Pancreas (tissue), 10 donors: ENCODE measurements around the gene NBPF3. TPM values are rescaled to one million over a fixed set of nuclear protein-coding genes. Genes with fewer than 3 reads are reported as not detected.

Experiments used
- ATAC-seq, 4 donors: fragments of 200-7000 bp; cut with Tn5 transposase; one replicate each; pipeline versions ENCODE4 v1.8.0 to v1.9.1; 2020; ENCODE audit warnings: mild to moderate bottlenecking in 4 of 4, moderate library complexity in 4 of 4
- DNase-seq, 6 donors: peaks; one replicate each; pipeline ENCODE4 v3.0.0-alpha.2; 2020
- FAIRE-seq: peaks from 2 replicates; lab custom pipeline; 2012; peaks lifted over from hg19 to GRCh38; lab: Jason Lieb, UNC
- H3K27ac ChIP-seq, 4 donors: fragments of 200-600 bp; sonication (generic); 1 replicate in 3 of 4; 2 replicates in 1 of 4; pipeline versions ENCODE4 v1.5.0 to v1.8.0; 2020
- H3K27me3 ChIP-seq, 4 donors: fragments of 200-600 bp; one replicate each; pipeline ENCODE4 v1.8.0; 2021
- H3K36me3 ChIP-seq, 3 donors: fragments of 200-600 bp; sonication (generic) in 1 of 3; one replicate each; pipeline versions ENCODE4 v1.5.0 to v1.8.0; 2020 to 2021
- H3K4me1 ChIP-seq, 3 donors: fragments of 200-600 bp; one replicate each; pipeline ENCODE4 v1.8.0; 2021
- H3K4me3 ChIP-seq, 4 donors: fragments of 200-600 bp; sonication (generic) in 2 of 4; one replicate each; pipeline versions ENCODE4 v1.5.0 to v1.8.0; 2020 to 2021
- H3K9me3 ChIP-seq, 4 donors: fragments of 200-600 bp; one replicate each; pipeline ENCODE4 v1.8.0; 2021
- WGBS, 2 donors: extraction: QIAGEN DNeasy Blood & Tissue Kit; methylation state at CpG; one replicate each; pipeline ENCODE4 v1.1.7; 2013; 5-methylcytosine and 5-hydroxymethylcytosine counted together
- intact Hi-C, 3 donors: fragments of 100-400 bp; cut with DNase I; formaldehyde crosslinking; loops; one replicate each; pipeline versions ENCODE4 v1.11.1 to v1.14.2; 2022
- polyA plus RNA-seq, 2 donors: library from polyadenylated mRNA; stranded (reverse); fragments of 200-250 nt; gene quantifications; one replicate each; pipeline ENCODE4 v1.2.3, GENCODE V29; 2013
- total RNA-seq, 6 donors: library from RNA; stranded (reverse); fragmentation: NEBNext Ultra II Directional in 4 of 6; extraction: Animal tissue kit (Norgen Biotek cat#: 25700) in 4 of 6; gene quantifications; one replicate each; pipeline versions ENCODE4 v1.2.1 to v1.2.4, GENCODE V29; 2021 to 2023
- TF ChIP-seq, protein P1 (sequence below), 4 donors: fragments of 200-600 bp; sonication (generic) in 3 of 4; IDR thresholded peaks; one replicate each; pipeline versions ENCODE4 v1.5.0 to v1.8.0; 2021; ENCODE audit warnings: antibody characterized with exemption in 4 of 4
- donor health status: healthy with polysubstance abuse.
- donor health status: DM: no; HTN: no; CAD: no; lungs with moderate emphysema.
- donor health status: DM: no; HTN: no; CAD: no.
- donor health status: control.
- donor health status: control.
- donor health status: Bipolar disorder and iron deficiency.
- donor health status: DM: yes; HTN: yes; CAD: no.
- donor health status: DM: no; HTN: no; CAD: no.
- donor health status: DM: no; HTN: no; CAD: no.
- donor health status: DM: yes; HTN: yes; CAD: no.

NBPF3 gene, protein sequence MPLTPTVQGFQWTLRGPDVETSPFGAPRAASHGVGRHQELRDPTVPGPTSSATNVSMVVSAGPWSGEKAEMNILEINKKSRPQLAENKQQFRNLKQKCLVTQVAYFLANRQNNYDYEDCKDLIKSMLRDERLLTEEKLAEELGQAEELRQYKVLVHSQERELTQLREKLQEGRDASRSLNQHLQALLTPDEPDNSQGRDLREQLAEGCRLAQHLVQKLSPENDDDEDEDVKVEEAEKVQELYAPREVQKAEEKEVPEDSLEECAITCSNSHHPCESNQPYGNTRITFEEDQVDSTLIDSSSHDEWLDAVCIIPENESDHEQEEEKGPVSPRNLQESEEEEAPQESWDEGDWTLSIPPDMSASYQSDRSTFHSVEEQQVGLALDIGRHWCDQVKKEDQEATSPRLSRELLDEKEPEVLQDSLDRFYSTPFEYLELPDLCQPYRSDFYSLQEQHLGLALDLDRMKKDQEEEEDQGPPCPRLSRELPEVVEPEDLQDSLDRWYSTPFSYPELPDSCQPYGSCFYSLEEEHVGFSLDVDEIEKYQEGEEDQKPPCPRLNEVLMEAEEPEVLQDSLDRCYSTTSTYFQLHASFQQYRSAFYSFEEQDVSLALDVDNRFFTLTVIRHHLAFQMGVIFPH
- total RNA-seq = 1 to 10 TPM; 3.3 to 8.6 (median 3.7) TPM
- 1 to 10 TPM; 1.1 to 3.5 TPM for polyA plus RNA-seq

DNA sequence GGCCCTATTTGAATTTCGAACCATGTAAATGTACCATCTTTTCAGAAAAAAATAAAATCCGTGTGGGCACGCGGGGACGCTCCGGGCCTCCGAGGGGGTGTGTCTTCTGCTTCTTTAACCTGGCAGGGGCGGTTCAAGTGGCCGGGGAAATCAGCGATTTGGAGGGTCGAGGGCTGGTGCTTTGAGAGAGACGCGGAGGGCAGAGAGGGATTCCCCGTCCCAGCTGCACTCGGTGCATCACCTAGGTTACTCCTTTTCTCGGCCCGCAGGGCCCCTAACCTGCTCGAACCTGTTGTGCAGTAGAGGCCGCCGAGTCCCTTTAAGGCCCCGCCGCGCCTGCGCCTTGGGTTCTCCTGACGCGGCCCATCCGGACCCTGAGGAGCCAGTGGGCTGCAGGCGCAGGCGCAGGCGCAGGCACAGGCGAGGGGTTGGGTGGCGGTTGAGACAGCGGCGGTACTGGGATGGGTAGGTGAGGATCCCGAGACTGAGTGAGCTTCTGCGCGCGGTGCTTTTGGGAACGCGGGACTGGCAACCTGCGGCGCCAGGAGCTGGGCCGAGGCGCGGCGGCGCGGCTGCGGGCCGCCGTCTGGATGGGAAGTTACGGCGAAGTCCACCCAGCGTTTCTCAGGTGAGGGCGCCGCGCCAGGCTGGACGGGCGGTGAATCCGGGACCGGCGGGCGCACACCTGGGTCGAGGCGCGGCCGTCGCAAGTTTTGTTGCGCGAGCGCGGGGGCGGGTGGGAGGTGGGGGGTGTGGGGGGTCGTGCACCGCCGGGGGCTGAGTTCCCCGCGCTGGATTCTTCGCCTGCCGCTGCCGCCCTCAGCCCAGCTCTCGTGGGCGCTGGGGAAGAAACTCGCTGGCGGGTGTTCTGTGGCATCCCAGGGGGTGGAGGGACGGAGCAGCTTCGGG, at the start of gene NBPF3:
Gene NBPF3, plus strand, starts transcription at position 417 of the 909 bp plus-strand sequence. CDS start 4,950 bp downstream, outside the sequence.
- TF ChIP-seq, protein P1, sequence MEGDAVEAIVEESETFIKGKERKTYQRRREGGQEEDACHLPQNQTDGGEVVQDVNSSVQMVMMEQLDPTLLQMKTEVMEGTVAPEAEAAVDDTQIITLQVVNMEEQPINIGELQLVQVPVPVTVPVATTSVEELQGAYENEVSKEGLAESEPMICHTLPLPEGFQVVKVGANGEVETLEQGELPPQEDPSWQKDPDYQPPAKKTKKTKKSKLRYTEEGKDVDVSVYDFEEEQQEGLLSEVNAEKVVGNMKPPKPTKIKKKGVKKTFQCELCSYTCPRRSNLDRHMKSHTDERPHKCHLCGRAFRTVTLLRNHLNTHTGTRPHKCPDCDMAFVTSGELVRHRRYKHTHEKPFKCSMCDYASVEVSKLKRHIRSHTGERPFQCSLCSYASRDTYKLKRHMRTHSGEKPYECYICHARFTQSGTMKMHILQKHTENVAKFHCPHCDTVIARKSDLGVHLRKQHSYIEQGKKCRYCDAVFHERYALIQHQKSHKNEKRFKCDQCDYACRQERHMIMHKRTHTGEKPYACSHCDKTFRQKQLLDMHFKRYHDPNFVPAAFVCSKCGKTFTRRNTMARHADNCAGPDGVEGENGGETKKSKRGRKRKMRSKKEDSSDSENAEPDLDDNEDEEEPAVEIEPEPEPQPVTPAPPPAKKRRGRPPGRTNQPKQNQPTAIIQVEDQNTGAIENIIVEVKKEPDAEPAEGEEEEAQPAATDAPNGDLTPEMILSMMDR (IDR thresholded peaks at IDR 0.05) = no peak
- FAIRE-seq (no peak), ATAC-seq (peak; percentile 95 to 98 (median 96)), DNase-seq (peak; percentile 85 to 97 (median 91))
- 0% methylated on average over 59 to 87 of the region's 87 CpGs for WGBS, 2 donors
- no peaks in the 10 kb centered on the region for H3K4me1 ChIP-seq
- H3K36me3 ChIP-seq = no peaks in the 10 kb centered on the region
- intact Hi-C loops = no loop called here
- no peaks in the 10 kb centered on the region for H3K27me3 ChIP-seq
- peak within 1 kb of the TSS; percentile 46 to 83 (median 67) for H3K4me3 ChIP-seq
- H3K9me3 ChIP-seq = no peaks in the 10 kb centered on the region
- H3K27ac ChIP-seq = peak within 1 kb of the TSS; percentile 35 to 80 (median 47)

DNA sequence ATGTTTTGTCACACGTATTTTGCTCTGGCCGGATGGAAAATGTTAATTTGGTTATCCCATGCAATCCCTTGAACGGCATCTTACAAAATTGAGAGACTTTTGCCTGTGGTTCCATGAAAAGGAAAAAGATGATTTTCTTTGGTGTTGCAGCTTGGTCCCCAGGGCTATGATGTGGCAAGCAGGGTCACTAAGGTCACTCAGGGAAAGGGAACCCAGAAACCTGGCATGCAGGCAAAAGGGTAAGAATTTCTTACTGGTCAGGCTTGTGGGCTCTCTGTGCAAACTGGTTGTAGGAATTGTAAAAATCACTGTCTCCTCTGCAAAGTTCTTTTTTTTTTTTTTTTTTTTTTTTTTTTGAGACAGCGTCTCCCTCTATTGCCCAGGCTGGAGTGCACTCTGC, 48.4 kb upstream of the NBPF3 start:
- intact Hi-C loops = no loop called here
- H3K4me3 ChIP-seq = no peak overlapping the region
- 86 to 96% methylated on average over 4 of the region's 4 CpGs for WGBS, 2 donors
- no peaks in the 10 kb centered on the region for H3K9me3 ChIP-seq
- ATAC-seq (no peak), DNase-seq (no peak), FAIRE-seq (no peak)
- H3K27ac ChIP-seq = no peak overlapping the region
- no peaks in the 10 kb centered on the region for H3K36me3 ChIP-seq
- no peaks in the 10 kb centered on the region for H3K4me1 ChIP-seq
- H3K27me3 ChIP-seq = no peaks in the 10 kb centered on the region
- TF ChIP-seq, protein P1 (IDR thresholded peaks at IDR 0.05) = no peak

DNA sequence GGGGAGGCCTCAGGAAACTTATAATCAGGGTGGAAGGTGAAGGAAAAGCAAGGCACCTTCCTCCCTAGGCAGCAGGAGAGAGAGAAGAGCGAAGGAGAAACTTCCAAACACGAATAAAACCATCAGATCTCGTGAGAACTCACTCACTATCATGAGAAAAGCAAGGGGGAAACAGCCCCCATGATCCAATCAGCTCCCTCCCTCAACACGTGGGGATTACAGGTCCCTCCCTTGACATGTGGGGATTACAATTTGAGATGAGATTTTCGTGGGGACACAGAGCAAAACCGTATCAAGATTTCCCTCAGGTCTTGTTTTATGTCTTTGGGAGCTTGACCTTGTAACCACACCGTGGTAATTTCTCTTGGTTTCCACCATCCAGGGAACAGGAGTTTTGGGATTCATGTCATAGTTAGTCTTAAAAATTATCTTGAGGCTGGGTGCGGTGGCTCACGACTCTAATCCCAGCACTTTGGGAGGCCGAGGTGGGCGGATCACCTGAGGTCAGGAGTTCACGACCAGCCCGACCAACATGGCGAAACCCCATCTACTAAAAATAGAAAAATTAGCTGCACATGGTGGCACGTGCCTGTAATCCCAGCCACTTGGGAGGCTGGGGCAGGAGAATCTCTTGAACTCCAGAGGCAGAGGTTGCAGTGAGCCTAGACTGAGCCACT, 47.2 kb upstream of the NBPF3 start:
- FAIRE-seq (no peak), DNase-seq (no peak), ATAC-seq (no peak)
- Histone ChIP-seq H3K4me3 (no peak overlapping the region), H3K9me3 (no peaks in the 10 kb centered on the region), H3K4me1 (no peaks in the 10 kb centered on the region), H3K27me3 (no peaks in the 10 kb centered on the region), H3K27ac (no peak overlapping the region), H3K36me3 (no peaks in the 10 kb centered on the region)
- 81 to 82% methylated on average over 15 of the region's 15 CpGs for WGBS, 2 donors
- TF ChIP-seq, protein P1 (IDR thresholded peaks at IDR 0.05) = no peak
- intact Hi-C loops = no loop called here

DNA sequence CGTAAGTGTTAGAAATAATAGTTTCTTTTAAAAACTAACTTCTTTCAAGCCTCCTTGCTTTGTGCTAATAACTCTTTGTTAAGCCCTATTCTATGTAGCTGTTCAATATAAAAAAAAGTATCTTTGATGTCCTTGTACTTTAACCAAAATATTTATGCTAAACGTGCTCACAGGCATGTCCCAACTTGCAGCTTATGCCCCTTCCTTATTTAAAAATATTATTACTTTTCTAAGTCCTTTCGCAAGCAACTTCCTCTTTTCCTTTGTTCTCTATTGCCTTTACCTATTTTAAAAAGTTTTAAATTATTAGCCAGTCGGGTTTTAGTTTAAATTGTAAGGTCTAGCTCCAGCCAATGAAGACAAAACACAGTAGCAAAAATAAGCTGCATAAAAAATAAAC, 43.4 kb upstream of the NBPF3 start:
- Histone ChIP-seq H3K36me3 (no peaks in the 10 kb centered on the region), H3K4me1 (no peaks in the 10 kb centered on the region), H3K4me3 (no peak overlapping the region), H3K9me3 (no peaks in the 10 kb centered on the region), H3K27ac (no peak overlapping the region), H3K27me3 (no peaks in the 10 kb centered on the region)
- DNase-seq = no peak
- TF ChIP-seq, protein P1 (IDR thresholded peaks at IDR 0.05) = no peak
- intact Hi-C loops = no loop called here
- WGBS, 2 donors = 58 to 62% methylated on average over 4 of the region's 4 CpGs
- ATAC-seq = no peak
- FAIRE-seq = no peak
